HG03064 (cell line): ENCODE measurements around the gene LDLRAD3.

Experiments used
- ATAC-seq: cut with Tn5 transposase; IDR thresholded peaks from one replicate; pipeline ENCODE4 v1.9.1; 2021; ENCODE audit warnings: low read depth; ENCODE audit not compliant: unreplicated experiment

The LDLRAD3 gene

DNA sequence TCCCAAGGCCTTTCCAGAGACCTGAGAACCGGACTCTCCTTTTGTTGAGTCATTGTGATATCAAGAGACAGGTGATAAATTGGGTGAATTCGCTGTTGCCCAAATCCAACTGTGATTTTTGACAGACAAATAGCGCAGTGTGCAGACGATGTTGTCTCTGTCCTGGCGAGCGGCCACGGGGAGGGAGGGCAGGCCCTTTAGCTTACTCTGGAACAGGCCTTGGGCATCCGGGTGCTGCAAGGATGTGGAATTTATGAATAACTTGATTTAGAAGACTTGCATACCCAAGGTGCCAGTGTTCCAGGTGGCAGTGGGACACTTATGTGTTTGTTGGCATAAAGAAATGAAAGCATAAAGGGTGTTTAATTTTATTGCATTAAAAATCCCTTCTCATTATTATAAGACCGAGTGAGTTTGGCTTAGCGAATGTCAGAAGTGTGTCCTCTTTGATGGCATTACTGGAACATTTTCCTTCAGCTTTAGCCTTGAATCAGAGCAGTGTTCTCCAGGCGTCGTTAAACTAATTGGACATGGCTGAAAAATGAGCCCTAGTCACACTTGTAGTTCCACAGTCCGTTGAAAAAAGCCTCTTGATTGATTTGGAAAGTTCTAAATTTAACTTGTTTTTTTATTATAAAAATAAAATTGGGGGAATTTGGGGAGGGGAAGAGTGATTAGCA lies 9.4 kb downstream of the LDLRAD3 start:
- no peak for ATAC-seq

- ATAC-seq: no peak
These were observed 10.3 kb downstream of the LDLRAD3 start for GRCh38 chr11:35954205-35954604.

GRCh38 chr11:35955636-35956035 lies 11.8 kb downstream of the LDLRAD3 start:
- ATAC-seq: no peak

DNA sequence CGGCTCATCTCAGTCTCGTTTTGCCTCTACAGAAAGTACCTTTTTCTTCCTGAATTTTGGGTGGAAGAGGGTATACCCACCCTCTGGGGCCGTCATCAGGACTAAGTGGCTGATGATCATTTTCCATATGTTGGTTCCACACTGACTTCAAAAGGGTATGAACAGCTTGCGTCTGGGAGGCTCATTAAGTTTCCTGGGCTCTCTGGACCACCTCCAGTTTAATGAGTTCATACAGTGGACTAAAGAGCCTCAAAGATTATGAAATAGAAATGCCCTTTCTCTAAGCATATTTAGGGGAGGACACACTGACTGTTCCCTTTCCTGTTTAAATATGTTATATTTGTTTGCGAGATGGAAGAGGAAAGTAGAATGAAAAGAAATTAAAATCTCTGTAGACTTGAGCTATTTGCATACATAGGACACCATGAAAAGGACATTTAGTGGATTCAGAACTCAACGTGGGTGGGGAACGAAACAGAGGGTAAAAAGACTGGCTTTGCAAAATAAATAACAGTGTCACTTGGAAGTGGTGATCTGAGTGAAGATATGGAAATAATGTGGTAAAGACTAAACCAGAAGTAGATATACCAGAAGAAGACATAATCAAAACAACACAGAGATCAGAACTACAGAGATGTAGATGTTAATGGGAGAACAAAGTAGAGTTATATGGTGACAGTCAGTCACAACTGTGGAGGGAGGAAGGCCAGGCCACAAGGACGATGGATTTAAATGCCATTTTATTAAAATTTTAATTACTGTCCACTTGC lies 18.7 kb downstream of the LDLRAD3 start:
- no peak for ATAC-seq

DNA sequence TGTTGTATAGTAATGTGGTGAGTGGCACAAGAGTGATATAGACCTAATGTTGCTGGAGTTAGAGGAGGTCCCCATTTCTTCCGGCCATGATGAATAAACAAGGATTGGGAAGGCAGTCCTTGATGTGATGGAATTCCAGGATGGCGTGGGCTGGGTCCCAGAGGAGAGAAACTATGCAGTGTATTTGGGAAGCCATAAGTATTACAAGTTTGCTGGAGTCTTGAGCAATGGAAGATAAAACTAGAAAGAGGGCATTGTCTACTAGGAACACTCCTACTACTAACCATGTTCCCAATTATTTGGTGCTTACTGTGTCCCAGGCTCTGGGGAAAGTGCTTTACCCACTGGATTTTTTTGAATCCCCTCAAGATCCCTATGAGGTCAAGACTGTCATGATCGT lies 20.0 kb downstream of the LDLRAD3 start:
- ATAC-seq: no peak

DNA sequence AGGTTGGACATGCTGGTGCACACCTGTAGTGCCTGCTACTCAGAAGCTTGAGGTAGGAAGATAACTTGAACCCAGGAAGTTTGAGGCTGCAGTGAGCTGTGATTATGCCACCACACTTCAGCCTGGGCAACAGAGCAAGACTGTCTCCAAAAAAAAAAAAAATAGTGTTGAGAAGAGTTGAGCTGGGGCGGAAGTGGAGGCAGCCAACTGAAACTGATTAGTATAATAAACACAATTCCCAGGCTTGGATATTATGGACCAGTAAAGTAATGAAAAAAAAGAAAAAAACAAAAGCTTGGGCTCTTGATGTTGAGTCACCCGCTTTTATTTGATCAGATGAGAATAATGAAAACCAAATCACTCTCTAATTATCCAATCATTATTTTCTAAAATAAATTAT lies 21.0 kb downstream of the LDLRAD3 start:
- no peak for ATAC-seq

DNA sequence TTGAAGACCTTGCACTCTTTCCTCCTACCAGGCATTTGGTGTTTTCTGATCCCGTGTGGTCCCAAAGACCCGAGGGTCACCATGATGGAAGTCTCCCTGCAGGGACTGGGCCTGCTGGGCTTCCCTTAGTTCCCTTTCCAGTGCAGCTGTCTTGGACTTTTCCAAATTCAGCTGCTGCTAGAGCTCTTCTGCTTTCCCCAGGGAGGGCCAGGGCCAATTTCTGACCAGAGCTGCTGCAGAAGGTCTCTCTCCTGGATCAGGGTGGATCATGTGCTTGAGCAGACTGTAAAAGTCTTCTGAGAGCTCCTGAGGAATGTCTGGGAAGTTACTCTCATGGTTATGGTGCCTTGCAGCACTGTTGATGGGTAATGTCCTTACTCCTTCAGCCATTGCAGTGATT lies 23.2 kb downstream of the LDLRAD3 start:
- ATAC-seq: no peak

DNA sequence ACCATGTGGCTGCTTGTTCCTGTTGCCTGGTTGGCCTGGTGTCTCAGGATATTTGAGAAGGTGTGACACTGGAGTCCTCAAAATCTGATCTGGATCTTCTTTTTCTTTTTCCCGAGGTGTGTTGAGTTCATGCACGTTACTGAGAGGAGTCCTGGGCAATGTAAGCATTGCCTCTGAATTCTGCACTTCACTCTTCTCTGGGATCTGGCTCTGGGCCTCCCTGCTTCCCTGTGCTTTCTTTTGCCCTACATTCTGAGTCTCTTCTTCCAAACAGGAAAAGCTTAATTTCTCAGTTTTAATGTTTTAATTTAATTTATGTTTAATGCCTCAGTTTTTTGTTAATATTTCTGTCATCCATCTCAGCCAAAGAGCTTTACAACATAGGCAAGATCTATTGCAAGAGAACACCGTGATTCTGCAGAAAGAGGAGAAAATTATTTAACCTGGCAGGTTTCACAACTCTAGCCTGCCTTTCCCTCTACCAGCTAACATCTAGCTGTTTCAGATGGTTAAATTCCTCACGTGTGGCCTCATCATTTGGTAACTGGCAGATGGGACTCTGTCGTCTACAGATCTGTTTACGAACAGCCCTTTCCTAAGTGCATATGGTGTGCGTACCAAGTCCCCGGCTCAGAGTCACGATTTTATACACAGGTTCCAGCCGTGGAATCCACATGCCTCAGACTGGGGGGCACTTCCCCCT lies 24.7 kb downstream of the LDLRAD3 start:
- no peak for ATAC-seq

DNA sequence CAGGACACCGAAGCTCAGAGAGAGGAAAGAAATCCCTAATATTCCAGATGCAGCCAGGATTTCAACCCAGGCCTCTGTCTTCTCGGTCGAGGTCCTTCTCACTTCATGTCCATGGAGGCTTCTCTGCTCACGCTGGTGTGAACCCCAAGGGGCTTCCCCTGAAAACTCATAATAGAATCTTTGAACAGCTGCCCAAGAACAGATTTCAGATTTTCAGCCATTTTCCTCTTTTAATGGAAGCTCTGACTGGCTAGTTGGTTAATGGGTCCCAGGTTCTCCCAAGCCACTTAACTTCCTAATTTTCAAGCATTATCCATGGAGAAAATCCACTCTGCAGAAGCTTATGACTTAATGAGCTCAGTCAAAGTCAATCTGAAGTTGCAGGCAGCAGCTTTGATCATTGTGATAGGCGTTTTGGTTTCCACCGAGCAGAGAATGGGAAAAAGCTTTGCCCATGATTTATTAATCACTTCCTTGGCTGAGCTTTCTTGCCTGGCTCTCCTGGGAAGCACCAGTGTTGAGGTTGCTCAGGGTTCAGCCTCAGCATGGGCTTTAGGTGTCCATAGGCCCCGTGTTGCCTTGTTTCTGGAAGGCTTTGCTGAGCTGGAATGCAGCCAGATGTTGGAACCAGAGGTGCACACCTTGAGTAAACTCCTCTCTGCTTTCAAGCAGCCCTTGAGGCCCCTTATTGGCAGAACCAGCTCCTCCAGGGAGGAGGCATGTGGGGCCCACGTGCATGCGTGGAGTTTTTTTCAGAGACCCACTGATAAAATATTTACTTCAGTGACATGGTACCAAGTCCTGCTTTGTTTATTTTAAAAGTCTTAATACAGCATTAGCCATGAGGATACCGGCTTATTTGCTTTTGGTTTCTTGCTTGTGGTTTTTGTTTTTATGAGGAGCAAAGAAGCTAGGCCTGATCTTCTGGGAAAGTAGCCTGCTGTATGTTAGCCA lies 25.5 kb downstream of the LDLRAD3 start:
- ATAC-seq: no peak

DNA sequence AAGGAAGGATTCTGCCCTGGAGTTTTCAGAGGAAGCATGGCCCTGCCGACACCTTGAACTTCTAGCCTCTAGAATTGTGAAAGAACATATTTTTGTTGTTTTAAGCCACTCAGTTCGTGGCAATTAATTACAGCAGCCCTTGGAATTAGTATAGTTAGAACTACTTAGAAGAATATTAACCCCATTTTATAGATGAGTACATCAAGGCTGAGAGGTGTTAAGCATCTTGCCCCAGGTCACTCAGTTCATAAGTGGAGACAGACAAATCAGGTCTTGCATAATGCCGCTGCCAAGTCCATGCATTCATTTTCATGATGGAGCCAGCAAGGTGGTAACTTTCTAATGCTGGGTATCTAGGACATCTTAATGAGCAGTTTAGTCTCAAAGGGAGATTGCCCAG lies 26.6 kb downstream of the LDLRAD3 start:
- ATAC-seq: no peak

- ATAC-seq: no peak
These were observed 28.1 kb downstream of the LDLRAD3 start for GRCh38 chr11:35971841-35972422.

DNA sequence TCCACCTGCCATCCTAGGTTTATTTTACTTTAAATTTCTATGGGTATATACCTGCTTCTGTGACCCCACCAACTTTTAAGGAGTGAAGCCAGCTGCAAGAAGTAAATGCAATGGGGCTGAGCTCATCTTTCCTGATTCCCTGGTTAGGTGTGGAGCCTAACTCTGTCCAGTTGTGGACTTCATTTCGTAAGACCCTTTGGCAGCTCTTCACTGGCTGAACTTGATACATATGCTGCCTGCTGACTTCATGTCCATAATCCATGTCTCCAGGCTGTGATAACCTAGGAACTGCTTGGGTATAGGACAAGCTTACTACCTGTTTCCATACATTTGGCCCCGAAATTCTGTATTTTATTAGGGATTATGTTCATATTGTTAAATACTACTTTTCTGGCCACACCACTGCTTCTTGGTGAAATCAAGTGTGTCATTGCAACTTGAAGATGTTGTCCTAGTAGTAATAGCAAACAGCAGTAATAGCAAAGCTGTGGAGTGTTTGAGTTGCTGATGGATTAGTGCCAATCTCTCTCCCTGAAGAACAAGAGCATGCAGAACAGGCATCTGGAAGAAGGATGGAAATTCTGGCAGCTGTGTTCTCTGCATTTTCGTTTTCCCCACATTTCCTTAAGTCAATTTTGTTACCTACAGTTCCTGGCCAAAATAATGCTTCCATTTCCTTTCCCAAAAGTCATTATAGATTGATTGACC lies 31.2 kb downstream of the LDLRAD3 start:
- no peak for ATAC-seq

GRCh38 chr11:35976434-35976833 lies 32.6 kb downstream of the LDLRAD3 start:
- no peak for ATAC-seq

DNA sequence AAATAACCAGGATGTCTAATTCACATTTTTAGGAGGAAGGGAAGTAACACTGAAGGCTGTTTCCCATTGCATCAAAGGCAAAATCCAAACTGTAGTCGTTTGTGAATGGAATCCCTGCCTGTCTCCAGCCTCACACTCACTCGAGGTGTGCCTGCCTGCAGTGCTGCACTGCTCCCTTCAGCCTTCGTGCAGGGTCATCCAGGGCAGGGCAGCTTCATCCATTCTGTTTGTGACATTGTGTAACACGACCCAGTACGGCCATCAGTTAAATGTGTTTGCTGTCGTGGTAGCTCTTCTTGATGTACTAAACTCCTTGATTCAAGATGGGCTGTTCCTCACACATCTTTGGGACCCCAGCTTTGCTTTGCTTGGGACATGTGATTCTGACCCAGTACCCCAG lies 34.3 kb downstream of the LDLRAD3 start:
- ATAC-seq: no peak

DNA sequence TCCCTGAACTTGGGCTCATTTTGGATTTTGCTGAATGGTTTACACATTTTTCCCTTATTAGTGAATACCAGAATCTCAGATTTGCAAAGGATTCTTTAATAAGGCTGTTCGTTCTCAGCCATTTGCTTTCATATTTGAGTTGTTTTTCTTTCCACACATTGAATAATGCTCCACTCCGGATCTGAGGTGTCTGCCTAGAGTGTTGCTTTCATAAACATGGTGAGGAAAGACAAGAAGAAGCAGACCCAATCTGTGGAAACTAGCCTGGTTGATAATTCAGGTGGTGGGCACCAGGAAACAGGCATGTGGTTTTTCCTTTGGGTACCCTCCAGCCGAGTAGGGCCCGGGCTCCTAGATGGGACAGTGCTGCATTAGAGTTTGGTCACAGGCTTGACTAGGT lies 35.0 kb downstream of the LDLRAD3 start:
- no peak for ATAC-seq

- ATAC-seq: no peak
These were observed 37.0 kb downstream of the LDLRAD3 start for GRCh38 chr11:35980686-35981390.

- no peak for ATAC-seq
These were observed 37.7 kb downstream of the LDLRAD3 start for GRCh38 chr11:35981581-35981980.

DNA sequence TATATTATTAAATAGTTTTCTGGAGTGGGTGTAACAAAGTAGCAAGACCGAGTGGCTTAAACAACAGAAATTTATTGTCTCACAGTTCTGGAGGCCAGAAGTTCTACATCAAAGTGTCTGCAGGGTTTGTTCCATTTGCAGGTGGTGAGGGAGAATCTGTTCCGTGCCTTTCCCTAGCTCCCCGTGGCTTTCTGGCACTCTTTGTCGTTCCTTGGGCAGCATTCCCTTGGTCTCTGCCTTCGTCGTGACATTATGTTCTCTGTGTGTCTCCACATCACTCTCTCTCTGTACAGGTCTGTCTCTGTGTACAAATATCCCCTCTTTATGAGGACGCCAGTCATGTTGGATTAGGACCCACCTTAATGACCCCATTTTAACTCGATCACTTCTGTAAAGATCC lies 38.2 kb downstream of the LDLRAD3 start:
- ATAC-seq: no peak

GRCh38 chr11:35983981-35984380 lies 40.1 kb downstream of the LDLRAD3 start:
- no peak for ATAC-seq
